B cell (primary cell): ENCODE measurements around the gene FOXO1. TPM values are rescaled to one million over a fixed set of nuclear protein-coding genes. Genes with fewer than 3 reads are reported as not detected.

Experiments used
- ATAC-seq: fragments of 200-7000 bp; cut with Tn5 transposase; one replicate; pipeline ENCODE4 v1.10.0; 2021; ENCODE audit warnings: low read depth, mild to moderate bottlenecking, moderate number of reproducible peaks, moderate library complexity
- CTCF ChIA-PET: fragments of 350-600 bp; sonication (Branson Sonifier 250); formaldehyde crosslinking; loops from one replicate; lab custom pipeline; 2021; ENCODE audit warnings: antibody characterized with exemption, inconsistent platforms; lab: Charles Lee
- POLR2A ChIA-PET: fragments of 350-600 bp; sonication (Branson Sonifier 250); formaldehyde crosslinking; loops from one replicate; lab custom pipeline; 2021; ENCODE audit warnings: antibody characterized with exemption; lab: Charles Lee
- DNase-seq: peaks from one replicate; pipeline ENCODE4 v3.0.0; 2013
- H2AFZ ChIP-seq: 2 replicates; pipeline ENCODE4 v1.6.1; 2012; ENCODE audit warnings: mild to moderate bottlenecking, low read depth, low read length; ENCODE audit not compliant: insufficient read depth, poor library complexity, severe bottlenecking
- H3K27ac ChIP-seq, 2 donors: 1 replicate in 1 of 2; 2 replicates in 1 of 2; pipeline ENCODE4 v1.5.1; 2012 to 2013; ENCODE audit warnings: low read length in 2 of 2, mild to moderate bottlenecking in 2 of 2, moderate library complexity in 1 of 2
- H3K27me3 ChIP-seq, 4 experiments: fragments of 200-600 bp in 1 of 4; sonication (generic) in 1 of 4; replicated peaks in 1 of 4; 1 replicate in 2 of 4; 2 replicates in 2 of 4; pipeline versions ENCODE4 v1.6.1 to v1.7.0; 2013 to 2016; ENCODE audit warnings: low read length in 3 of 4, mild to moderate bottlenecking in 2 of 4, mixed read lengths in 1 of 4, moderate library complexity in 1 of 4; ENCODE audit not compliant: insufficient read depth in 4 of 4, control insufficient read depth in 3 of 4; ENCODE audit errors: control extremely low read depth in 1 of 4
- H3K36me3 ChIP-seq, 2 experiments: replicated peaks in 1 of 2; 1 replicate in 1 of 2; 2 replicates in 1 of 2; pipeline versions ENCODE4 v1.6.1 to v1.7.1; 2013; ENCODE audit warnings: low read length in 1 of 2; ENCODE audit not compliant: insufficient read depth in 2 of 2, control insufficient read depth in 1 of 2; ENCODE audit errors: control extremely low read depth in 1 of 2, extremely low read depth in 1 of 2
- H3K4me1 ChIP-seq, 2 donors: fragments of 200-600 bp in 1 of 2; sonication (generic) in 1 of 2; 1 replicate in 1 of 2; 2 replicates in 1 of 2; pipeline versions ENCODE4 v1.5.1 to v1.6.1; 2013 to 2017; ENCODE audit warnings: low read length in 2 of 2; ENCODE audit not compliant: control insufficient read depth in 2 of 2, insufficient read depth in 2 of 2
- H3K4me2 ChIP-seq: replicated peaks from 2 replicates; pipeline ENCODE3; 2012; ENCODE audit warnings: mild to moderate bottlenecking, low read depth, low read length; ENCODE audit not compliant: poor library complexity, severe bottlenecking
- H3K4me3 ChIP-seq, 5 experiments: fragments of 200-600 bp in 1 of 5; sonication (generic) in 1 of 5; 1 replicate in 3 of 5; 2 replicates in 2 of 5; pipeline versions ENCODE4 v1.5.1 to v1.7.0; 2011 to 2016; ENCODE audit warnings: low read length in 4 of 5, mild to moderate bottlenecking in 4 of 5, low read depth in 2 of 5, control low read depth in 1 of 5, moderate library complexity in 1 of 5; ENCODE audit not compliant: insufficient read depth in 1 of 5; ENCODE audit errors: control extremely low read depth in 1 of 5, extremely low read depth in 1 of 5
- H3K79me2 ChIP-seq: fragments of 200-600 bp; sonication (generic); one replicate; pipeline ENCODE4 v1.6.0; 2016; ENCODE audit warnings: low read length; ENCODE audit not compliant: control insufficient read depth, insufficient read depth
- H3K9ac ChIP-seq: fragments of 200-600 bp; sonication (generic); 2 replicates; pipeline ENCODE4 v1.6.1; 2017; ENCODE audit warnings: mild to moderate bottlenecking, low read length, moderate library complexity
- H3K9me3 ChIP-seq, 3 donors: one replicate each; pipeline versions ENCODE4 v1.6.1 to v1.7.1; 2013; ENCODE audit warnings: low read length in 2 of 3; ENCODE audit not compliant: control insufficient read depth in 2 of 3, insufficient read depth in 1 of 3; ENCODE audit errors: control extremely low read depth in 1 of 3
- H4K20me1 ChIP-seq: 2 replicates; pipeline ENCODE4 v1.6.0; 2012; ENCODE audit warnings: mild to moderate bottlenecking, low read length; ENCODE audit not compliant: insufficient read depth, control insufficient read depth, poor library complexity, severe bottlenecking
- H3K27ac Mint-ChIP-seq: one replicate; pipeline ENCODE4 v1.8.0; 2021; ENCODE audit warnings: mixed read lengths
- H3K27me3 Mint-ChIP-seq: one replicate; pipeline ENCODE4 v1.8.0; 2021; ENCODE audit warnings: mixed read lengths
- H3K4me1 Mint-ChIP-seq: one replicate; pipeline ENCODE4 v1.8.0; 2021; ENCODE audit warnings: mixed read lengths
- H3K4me3 Mint-ChIP-seq: one replicate; pipeline ENCODE4 v1.8.0; 2021; ENCODE audit warnings: mixed read lengths
- H3K9me3 Mint-ChIP-seq: one replicate; pipeline ENCODE4 v1.8.0; 2022; ENCODE audit warnings: mixed read lengths; ENCODE audit not compliant: insufficient read depth
- CTCF ChIP-seq: fragments of 200-600 bp; IDR thresholded peaks from one replicate; pipeline ENCODE4 v1.8.0; 2022; ENCODE audit warnings: antibody characterized with exemption, mild to moderate bottlenecking
- EZH2 ChIP-seq: IDR thresholded peaks from 2 replicates; pipeline ENCODE4 v1.6.1; 2012; ENCODE audit warnings: borderline replicate concordance, low read depth, mild to moderate bottlenecking, moderate library complexity, low read length; ENCODE audit not compliant: insufficient read depth, poor library complexity, severe bottlenecking
- WGBS: methylation state at CpG from one replicate; pipeline ENCODE4 v1.1.5; 2013; ENCODE audit warnings: missing lambda C conversion rate; ENCODE audit not compliant: insufficient coverage; 5-methylcytosine and 5-hydroxymethylcytosine counted together
- intact Hi-C: fragments of 100-400 bp; cut with micrococcal nuclease; formaldehyde crosslinking; loops from one replicate; pipeline ENCODE4 v1.10.0; 2022
- polyA plus RNA-seq: library from polyadenylated mRNA; depleted of rRNA; stranded (reverse); fragments of >200 nt; gene quantifications from 2 replicates; pipeline ENCODE4 v1.2.3, GENCODE V29; 2012
- total RNA-seq, 2 donors: library from RNA; stranded (reverse); fragments of 120-200 nt in 1 of 2; gene quantifications; 1 replicate in 1 of 2; 2 replicates in 1 of 2; pipeline versions ENCODE4 v1.2.3 to v1.2.4, GENCODE V29; 2013 to 2022

Gene FOXO1
- total and polyA plus RNA-seq, 2 donors (not counting 1 experiment from before 2014, with no cell fraction given), result 22.8 to 77.9 TPM

DNA sequence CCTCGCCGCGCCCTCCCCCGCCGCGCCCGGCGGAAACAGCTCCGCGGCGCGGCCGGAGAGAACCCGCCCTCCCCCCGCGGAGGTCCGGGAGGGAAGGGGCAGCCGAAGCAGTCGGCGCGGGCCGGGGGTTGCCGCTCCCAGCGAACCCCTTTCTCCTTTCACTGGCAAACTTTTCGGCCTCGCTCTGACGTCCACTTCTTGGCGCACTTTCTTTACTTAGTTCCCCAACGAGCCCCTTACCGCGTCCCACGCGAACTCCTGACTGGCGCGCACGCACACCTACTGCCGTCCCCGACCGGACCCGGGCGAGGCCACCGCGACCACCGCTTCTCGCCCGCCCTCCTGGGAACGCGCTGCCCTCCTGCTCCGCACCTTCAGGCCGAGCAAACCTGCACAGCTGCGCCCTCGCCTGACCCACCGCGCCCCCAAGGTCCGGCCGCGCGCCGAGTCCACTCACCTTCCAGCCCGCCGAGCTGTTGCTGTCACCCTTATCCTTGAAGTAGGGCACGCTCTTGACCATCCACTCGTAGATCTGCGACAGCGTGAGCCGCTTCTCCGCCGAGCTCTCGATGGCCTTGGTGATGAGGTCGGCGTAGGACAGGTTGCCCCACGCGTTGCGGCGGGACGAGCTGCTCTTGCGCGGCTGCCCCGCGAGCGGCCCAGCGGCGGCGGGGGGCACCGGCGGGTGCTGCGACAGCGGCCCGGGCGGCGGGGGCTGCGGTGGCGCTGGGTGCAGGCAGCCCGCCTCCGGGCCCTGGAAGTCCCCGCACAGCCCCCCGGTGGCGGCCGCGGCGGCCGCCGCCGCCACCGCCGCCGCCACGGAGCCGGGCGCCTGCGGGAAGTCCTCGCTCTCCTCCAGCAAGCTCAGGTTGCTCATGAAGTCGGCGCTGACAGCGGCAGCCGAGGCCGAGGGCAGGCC, 1.1 kb downstream of the FOXO1 start:
- Mint-ChIP-seq H3K4me1 (peaks cover 47% of the 10 kb centered on the region), H3K27ac (peak overlapping the region; percentile 97), H3K9me3 (no peaks in the 10 kb centered on the region), H3K27me3 (no peaks in the 10 kb centered on the region), H3K4me3 (peak overlapping the region; percentile 96)
- Histone ChIP-seq H3K9me3 (no peaks in the 10 kb centered on the region), H2AFZ (peak overlapping the region; percentile 73), H3K4me1 (peaks cover 38 to 41% of the 10 kb centered on the region in 2 donors), H3K4me3 (peak overlapping the region; percentile 67 to 95 (median 84)), H4K20me1 (peaks cover 45% of the 10 kb centered on the region), H3K79me2 (peaks cover 86% of the 10 kb centered on the region), H3K9ac (peak overlapping the region; percentile 98), H3K27me3 (no peaks in the 10 kb centered on the region), H3K27ac (peak overlapping the region; percentile 69 to 91), H3K36me3 (peaks cover 0 to under 1% of the 10 kb centered on the region in 2 experiments), H3K4me2 (peak overlapping the region; percentile 93)
- TF ChIP-seq CTCF (no peak), EZH2 (no peak)
- ChIA-PET CTCF (interaction anchor here (0.5 to 3.3 kb wide), 11 partner anchors 11 to 723 kb away, joined by 3 to 26 read pairs (median 4); no protein-coding TSS in a partner anchor), POLR2A (interaction anchor here (0.5 to 2.3 kb wide), 14 partner anchors 13 to 596 kb away, joined by 3 to 12 read pairs (median 4); no protein-coding TSS in a partner anchor)
- intact Hi-C loops, result loop anchor here (2.0 to 10.0 kb wide), 10 partner anchors 77 to 1609 kb away; partner anchors contain the start of genes AKAP11, ELF1 and MRPS31
- ATAC-seq (peak; percentile 3), DNase-seq (peak; percentile 78)
- WGBS, result under 1% methylated on average over 117 of the region's 117 CpGs
